ENCODE data around the gene SLC7A1.

- TF ChIP-seq POLR2A (IDR thresholded peaks at IDR 0.05) (no peak), CTCF (IDR thresholded peaks at IDR 0.05) (no peak), POLR2AphosphoS5 (IDR thresholded peaks at IDR 0.05) (no peak), EP300 (IDR thresholded peaks at IDR 0.05) (no peak)
These were observed 64.6 kb downstream of the SLC7A1 start for GRCh38 chr13:29530901-29531300.

Measured in suprapubic skin (tissue), 4 donors.